Astrocyte of the hippocampus (primary cell): ENCODE measurements around the gene PLS3.

Experiments
- DNase-seq: peaks from one replicate; pipeline ENCODE4 v3.0.0; 2011; ENCODE audit warnings: low read depth, low spot score

PLS3 gene

GRCh38 chrX:115694028-115694427, 133.1 kb downstream of the PLS3 start:
- DNase-seq, result no peak

GRCh38 chrX:115696039-115696438, 135.1 kb downstream of the PLS3 start:
- DNase-seq, result no peak

- DNase-seq, result no peak
Observed at GRCh38 chrX:115696939-115697338, 136.0 kb downstream of the PLS3 start.

- no peak for DNase-seq
Observed at GRCh38 chrX:115697806-115698205, 136.8 kb downstream of the PLS3 start.
